Measurements from ENCODE around the gene ATRNL1. TPM values are rescaled to one million over a fixed set of nuclear protein-coding genes. Genes with fewer than 3 reads are reported as not detected.

ATRNL1 gene
- total RNA-seq, 4 donors from 2014 or later, result 0.34 to 0.98 (median 0.44) TPM; not detected in 1

- no peak for TF ChIP-seq CTCF (IDR thresholded peaks at IDR 0.05; ENCODE audit: low read depth)
Measured at GRCh38 chr10:115777646-115778045, 684.5 kb downstream of the ATRNL1 start.

- no peak for TF ChIP-seq CTCF (IDR thresholded peaks at IDR 0.05; ENCODE audit: low read depth)
Measured at GRCh38 chr10:115790220-115790619, 697.1 kb downstream of the ATRNL1 start.

- TF ChIP-seq CTCF (IDR thresholded peaks at IDR 0.05; ENCODE audit: low read depth), result no peak
Measured at GRCh38 chr10:115795964-115796363, 702.8 kb downstream of the ATRNL1 start.

GRCh38 chr10:115801457-115801856, 708.3 kb downstream of the ATRNL1 start:
- no peak for TF ChIP-seq CTCF (IDR thresholded peaks at IDR 0.05; ENCODE audit: low read depth)

GRCh38 chr10:115801992-115802391, 708.8 kb downstream of the ATRNL1 start:
- TF ChIP-seq CTCF (IDR thresholded peaks at IDR 0.05; ENCODE audit: low read depth), result no peak

- TF ChIP-seq CTCF (IDR thresholded peaks at IDR 0.05; ENCODE audit: low read depth), result no peak
Measured at GRCh38 chr10:115802911-115803310, 709.7 kb downstream of the ATRNL1 start.

- TF ChIP-seq CTCF (IDR thresholded peaks at IDR 0.05; ENCODE audit: low read depth), result no peak
Measured at GRCh38 chr10:115814542-115814941, 721.4 kb downstream of the ATRNL1 start.

Data from subcutaneous adipose tissue (tissue), 4 donors.